CD14-positive monocyte (primary cell): ENCODE measurements around the gene RAB11FIP5. TPM values are rescaled to one million over a fixed set of nuclear protein-coding genes. Genes with fewer than 3 reads are reported as not detected.

Experiments used
- DNase-seq, 3 donors: peaks; one replicate each; pipeline ENCODE4 v3.0.0-alpha.2; 2011 to 2022
- H2AFZ ChIP-seq: 2 replicates; pipeline ENCODE4 v1.6.0; 2012; ENCODE audit warnings: mild to moderate bottlenecking, low read depth, low read length, inconsistent platforms; ENCODE audit not compliant: insufficient read depth, poor library complexity, severe bottlenecking
- H3K27ac ChIP-seq, 2 donors: 1 replicate in 1 of 2; 2 replicates in 1 of 2; pipeline ENCODE4 v1.5.1; 2012 to 2013; ENCODE audit warnings: low read length in 2 of 2, control low read depth in 1 of 2, inconsistent platforms in 1 of 2, low read depth in 1 of 2, mild to moderate bottlenecking in 1 of 2
- H3K27me3 ChIP-seq, 2 donors: one replicate each; pipeline versions ENCODE4 v1.6.0 to v1.6.1; 2011 to 2013; ENCODE audit warnings: low read length in 2 of 2; ENCODE audit not compliant: control insufficient read depth in 2 of 2, insufficient read depth in 2 of 2
- H3K36me3 ChIP-seq, 2 donors: replicated peaks in 1 of 2; 1 replicate in 1 of 2; 2 replicates in 1 of 2; pipeline versions ENCODE4 v1.5.1 to v1.6.1; 2012 to 2013; ENCODE audit warnings: low read length in 2 of 2, control low read depth in 1 of 2, inconsistent platforms in 1 of 2, mild to moderate bottlenecking in 1 of 2; ENCODE audit not compliant: insufficient read depth in 2 of 2, control insufficient read depth in 1 of 2
- H3K4me1 ChIP-seq, 2 donors: 1 replicate in 1 of 2; 2 replicates in 1 of 2; pipeline versions ENCODE4 v1.5.1 to v1.6.1; 2012 to 2013; ENCODE audit warnings: low read length in 2 of 2, control low read depth in 1 of 2, inconsistent platforms in 1 of 2, mild to moderate bottlenecking in 1 of 2, moderate library complexity in 1 of 2; ENCODE audit not compliant: insufficient read depth in 2 of 2, control insufficient read depth in 1 of 2
- H3K4me2 ChIP-seq: replicated peaks from 2 replicates; pipeline ENCODE3; 2012; ENCODE audit warnings: low read length, moderate library complexity, mild to moderate bottlenecking; ENCODE audit not compliant: poor library complexity, severe bottlenecking; ENCODE audit errors: extremely low read depth
- H3K4me3 ChIP-seq, 3 experiments: fragments of 200-600 bp in 1 of 3; sonication (generic) in 1 of 3; replicated peaks in 1 of 3; 1 replicate in 2 of 3; 2 replicates in 1 of 3; pipeline ENCODE4 v1.5.1; 2011 to 2013; ENCODE audit warnings: low read length in 3 of 3, mild to moderate bottlenecking in 3 of 3, control low read depth in 2 of 3, low read depth in 2 of 3, inconsistent platforms in 1 of 3, moderate library complexity in 1 of 3
- H3K79me2 ChIP-seq: 2 replicates; pipeline ENCODE4 v1.6.0; 2012; ENCODE audit warnings: mild to moderate bottlenecking, control low read depth, inconsistent platforms, low read length, moderate library complexity; ENCODE audit not compliant: insufficient read depth
- H3K9ac ChIP-seq: 2 replicates; pipeline ENCODE4 v1.6.0; 2017; ENCODE audit warnings: low read length, mild to moderate bottlenecking; ENCODE audit not compliant: insufficient read depth, poor library complexity, severe bottlenecking
- H3K9me3 ChIP-seq, 2 donors: replicated peaks in 1 of 2; 1 replicate in 1 of 2; 2 replicates in 1 of 2; pipeline versions ENCODE4 v1.5.1 to v1.6.1; 2012 to 2013; ENCODE audit warnings: low read length in 2 of 2, control low read depth in 1 of 2; ENCODE audit not compliant: control insufficient read depth in 1 of 2, insufficient read depth in 1 of 2
- H4K20me1 ChIP-seq: 2 replicates; pipeline ENCODE4 v1.6.0; 2012; ENCODE audit warnings: mild to moderate bottlenecking, low read length, control low read depth, moderate library complexity; ENCODE audit not compliant: insufficient read depth
- H3K27ac Mint-ChIP-seq, 7 donors: one replicate each; pipeline ENCODE4 v1.8.0; 2020; ENCODE audit warnings: mild to moderate bottlenecking in 7 of 7, mixed read lengths in 7 of 7, moderate library complexity in 6 of 7, inconsistent platforms in 2 of 7
- H3K27me3 Mint-ChIP-seq, 3 donors: one replicate each; pipeline ENCODE4 v1.8.0; 2021 to 2022; ENCODE audit warnings: low read depth in 3 of 3, mild to moderate bottlenecking in 3 of 3, mixed read lengths in 3 of 3, moderate library complexity in 3 of 3, inconsistent platforms in 1 of 3
- H3K36me3 Mint-ChIP-seq, 2 donors: one replicate each; pipeline ENCODE4 v1.8.0; 2020; ENCODE audit warnings: mixed read lengths in 2 of 2, inconsistent platforms in 1 of 2, mild to moderate bottlenecking in 1 of 2
- H3K4me1 Mint-ChIP-seq: one replicate; pipeline ENCODE4 v1.8.0; 2020; ENCODE audit warnings: mild to moderate bottlenecking, mixed read lengths
- H3K4me3 Mint-ChIP-seq, 2 donors: one replicate each; pipeline ENCODE4 v1.8.0; 2020; ENCODE audit warnings: mild to moderate bottlenecking in 2 of 2, mixed read lengths in 2 of 2, moderate library complexity in 1 of 2
- H3K9me3 Mint-ChIP-seq, 7 donors: one replicate each; pipeline ENCODE4 v1.8.0; 2020 to 2022; ENCODE audit warnings: mixed read lengths in 7 of 7, mild to moderate bottlenecking in 6 of 7, moderate library complexity in 6 of 7, inconsistent platforms in 2 of 7
- CTCF ChIP-seq: fragments of 200-600 bp; IDR thresholded peaks from one replicate; pipeline ENCODE4 v1.8.0; 2022; ENCODE audit warnings: antibody characterized with exemption, mild to moderate bottlenecking
- WGBS: methylation state at CpG from one replicate; pipeline ENCODE4 v1.1.5; 2013; ENCODE audit warnings: missing lambda C conversion rate; ENCODE audit not compliant: insufficient coverage; 5-methylcytosine and 5-hydroxymethylcytosine counted together
- intact Hi-C, 2 donors: fragments of 100-400 bp; cut with micrococcal nuclease; formaldehyde crosslinking; loops; one replicate each; pipeline versions ENCODE4 v1.15.0 to v1.15.1; 2023
- polyA plus RNA-seq, 3 donors: library from polyadenylated mRNA; depleted of rRNA in 1 of 3; unstranded in 2 of 3; stranded (reverse) in 1 of 3; fragments of 300-500 nt in 2 of 3; fragments of >200 nt in 1 of 3; fragmentation: Illumina TruSeq in 2 of 3; gene quantifications; 1 replicate in 2 of 3; 2 replicates in 1 of 3; pipeline ENCODE4 v1.2.3, GENCODE V29; 2012 to 2021

Gene RAB11FIP5
- polyA plus RNA-seq, 3 donors = 0.57 to 0.93 (median 0.61) TPM

GRCh38 chr2:73107211-73107926 is 5.4 kb downstream of the RAB11FIP5 start:
- H4K20me1 ChIP-seq = no peaks in the 10 kb centered on the region
- no peak overlapping the region for H3K4me3 ChIP-seq
- H3K4me1 Mint-ChIP-seq = peaks cover 32% of the 10 kb centered on the region
- no peak overlapping the region for H2AFZ ChIP-seq
- DNase-seq = no peak
- peaks cover 0 to 4% of the 10 kb centered on the region in 2 donors for H3K9me3 ChIP-seq
- peaks cover 31 to 43% (median 43%) of the 10 kb centered on the region in 3 donors for H3K27me3 Mint-ChIP-seq
- intact Hi-C loops = no loop called here
- no peaks in the 10 kb centered on the region for H3K79me2 ChIP-seq
- H3K9ac ChIP-seq = no peak overlapping the region
- H3K36me3 Mint-ChIP-seq = peaks cover 3 to 12% of the 10 kb centered on the region in 2 donors
- H3K4me3 Mint-ChIP-seq = no peak overlapping the region
- H3K4me1 ChIP-seq = peaks cover 12 to 23% of the 10 kb centered on the region in 2 donors
- H3K27ac ChIP-seq = no peak overlapping the region
- H3K27ac Mint-ChIP-seq = peak overlapping the region in 2 of 7 donors; percentile 25 to 38
- H3K36me3 ChIP-seq = no peaks in the 10 kb centered on the region
- 72% methylated on average over 11 of the region's 12 CpGs for WGBS
- no peak for TF ChIP-seq CTCF
- H3K4me2 ChIP-seq = no peak overlapping the region
- peaks cover 21 to 34% of the 10 kb centered on the region in 2 donors for H3K27me3 ChIP-seq
- H3K9me3 Mint-ChIP-seq = peaks cover 0 to 13% (median 6%) of the 10 kb centered on the region in 7 donors

- Mint-ChIP-seq H3K9me3 (peaks cover 0 to 13% (median 3%) of the 10 kb centered on the region in 7 donors), H3K27me3 (peaks cover 27 to 41% (median 39%) of the 10 kb centered on the region in 3 donors), H3K4me1 (peaks cover 28% of the 10 kb centered on the region), H3K36me3 (peaks cover 3 to 10% of the 10 kb centered on the region in 2 donors), H3K27ac (no peak overlapping the region), H3K4me3 (no peak overlapping the region)
- peaks cover 7 to 18% of the 10 kb centered on the region in 2 donors for H3K4me1 ChIP-seq
- 83% methylated on average over 3 of the region's 3 CpGs for WGBS
- H3K79me2 ChIP-seq = no peaks in the 10 kb centered on the region
- peaks cover 17 to 30% of the 10 kb centered on the region in 2 donors for H3K27me3 ChIP-seq
- H3K4me2 ChIP-seq = no peak overlapping the region
- H3K9ac ChIP-seq = no peak overlapping the region
- H3K4me3 ChIP-seq = no peak overlapping the region
- H3K36me3 ChIP-seq = no peaks in the 10 kb centered on the region
- H3K27ac ChIP-seq = no peak overlapping the region
- DNase-seq = no peak
- intact Hi-C loops = no loop called here
- H3K9me3 ChIP-seq = peaks cover 0 to 4% of the 10 kb centered on the region in 2 donors
- TF ChIP-seq CTCF = no peak
- no peaks in the 10 kb centered on the region for H4K20me1 ChIP-seq
- no peak overlapping the region for H2AFZ ChIP-seq
Observed at GRCh38 chr2:73106791-73107190, 6.0 kb downstream of the RAB11FIP5 start.
